ENCODE measurements around the gene SH2D3C.

The SH2D3C gene

DNA sequence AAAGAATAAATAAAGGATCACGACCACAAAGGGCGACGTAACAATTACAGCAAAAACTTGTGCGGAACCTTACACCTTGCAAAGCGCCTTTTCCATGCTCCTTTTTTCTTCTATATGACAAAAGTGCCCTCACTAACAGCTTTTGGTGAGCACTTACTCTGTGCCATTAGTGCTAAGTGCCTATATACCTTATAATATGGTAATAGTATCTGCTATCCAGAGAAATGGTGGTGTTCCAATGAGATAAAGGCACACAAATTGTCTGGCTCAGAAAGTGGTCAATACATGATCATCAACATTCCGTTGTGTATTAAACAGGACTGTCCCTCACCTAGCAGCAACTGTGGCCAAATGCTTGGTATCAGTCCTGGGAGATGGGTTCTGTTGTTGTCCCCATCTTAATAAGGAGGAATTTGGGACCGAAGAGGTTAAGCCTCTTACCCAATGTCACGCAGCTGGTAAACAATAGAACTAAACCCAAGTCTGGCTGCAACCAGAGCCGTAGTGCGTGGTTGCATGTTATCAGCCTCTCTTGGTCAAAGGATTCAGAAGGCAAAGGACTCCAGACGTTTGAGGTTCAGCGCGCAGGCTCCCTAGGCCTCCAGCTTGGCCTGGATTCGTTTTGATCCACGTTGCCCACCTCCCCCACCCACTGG, 42.8 kb downstream of the SH2D3C start:
- H3K27me3 Mint-ChIP-seq, result no peaks in the 10 kb centered on the region
- H3K9me3 Mint-ChIP-seq, result no peaks in the 10 kb centered on the region
- H3K4me3 Mint-ChIP-seq, result peak overlapping the region; percentile 80
- H3K36me3 Mint-ChIP-seq (ENCODE audit: low read depth), result peaks cover 27% of the 10 kb centered on the region
- DNase-seq, result no peak
- peaks cover 22% of the 10 kb centered on the region for H3K4me1 Mint-ChIP-seq (ENCODE audit: low read depth)
- H3K27ac Mint-ChIP-seq, result peak overlapping the region; percentile 94

- Mint-ChIP-seq H3K36me3 (ENCODE audit: low read depth) (peaks cover 27% of the 10 kb centered on the region), H3K27me3 (no peaks in the 10 kb centered on the region), H3K4me1 (ENCODE audit: low read depth) (peaks cover 22% of the 10 kb centered on the region), H3K9me3 (no peaks in the 10 kb centered on the region), H3K4me3 (peak within 1 kb of the TSS; percentile 80), H3K27ac (peak within 1 kb of the TSS; percentile 94)
- peak; percentile 98 for DNase-seq
These were observed 43.5 kb downstream of the SH2D3C start, which contains the start of gene TOR2A for GRCh38 chr9:127734747-127735529. Gene TOR2A, minus strand, starts transcription at chr9:127735294. Its CDS starts 24 bp downstream, at chr9:127735270.

- DNase-seq, result no peak
- Mint-ChIP-seq H3K4me3 (peak overlapping the region; percentile 80), H3K36me3 (ENCODE audit: low read depth) (peaks cover 25% of the 10 kb centered on the region), H3K27me3 (no peaks in the 10 kb centered on the region), H3K4me1 (ENCODE audit: low read depth) (peaks cover 22% of the 10 kb centered on the region), H3K27ac (peak overlapping the region; percentile 88), H3K9me3 (no peaks in the 10 kb centered on the region)
These were observed 44.2 kb downstream of the SH2D3C start for GRCh38 chr9:127734247-127734746.

DNA sequence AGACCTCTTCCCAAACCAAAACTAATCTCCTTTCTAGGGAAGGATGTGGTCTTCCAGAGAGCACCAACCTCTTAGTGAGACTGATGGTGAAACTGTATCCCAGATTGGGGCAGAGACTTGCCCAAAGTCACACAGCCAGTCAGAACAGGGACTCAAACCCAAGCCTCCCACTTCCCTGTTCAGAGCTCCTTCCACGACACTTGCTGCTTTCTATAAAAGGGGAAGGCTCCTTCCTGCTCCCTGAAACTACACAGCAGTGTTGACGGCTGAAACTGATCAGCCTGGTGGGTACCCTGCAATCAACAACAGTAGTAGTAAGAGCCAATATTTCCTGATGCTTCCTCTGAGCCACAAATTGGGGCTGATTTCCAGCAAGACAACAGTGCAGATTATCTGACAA, 44.9 kb downstream of the SH2D3C start:
- Mint-ChIP-seq H3K4me3 (peak overlapping the region; percentile 80), H3K36me3 (ENCODE audit: low read depth) (peaks cover 19% of the 10 kb centered on the region), H3K9me3 (no peaks in the 10 kb centered on the region), H3K4me1 (ENCODE audit: low read depth) (peaks cover 22% of the 10 kb centered on the region), H3K27ac (peak overlapping the region; percentile 88), H3K27me3 (no peaks in the 10 kb centered on the region)
- no peak for DNase-seq

GRCh38 chr9:127732444-127732843, 46.0 kb downstream of the SH2D3C start:
- no peak overlapping the region for H3K4me3 Mint-ChIP-seq
- no peak for DNase-seq
- peaks cover 22% of the 10 kb centered on the region for H3K4me1 Mint-ChIP-seq (ENCODE audit: low read depth)
- no peaks in the 10 kb centered on the region for H3K9me3 Mint-ChIP-seq
- H3K27ac Mint-ChIP-seq, result no peak overlapping the region
- H3K27me3 Mint-ChIP-seq, result no peaks in the 10 kb centered on the region
- peaks cover 10% of the 10 kb centered on the region for H3K36me3 Mint-ChIP-seq (ENCODE audit: low read depth)

- Mint-ChIP-seq H3K4me3 (no peak overlapping the region), H3K4me1 (ENCODE audit: low read depth) (peaks cover 19% of the 10 kb centered on the region), H3K36me3 (ENCODE audit: low read depth) (peaks cover 10% of the 10 kb centered on the region), H3K27ac (no peak overlapping the region), H3K27me3 (no peaks in the 10 kb centered on the region), H3K9me3 (no peaks in the 10 kb centered on the region)
- DNase-seq, result no peak
These were observed 46.5 kb downstream of the SH2D3C start for GRCh38 chr9:127731938-127732337.

- peaks cover 19% of the 10 kb centered on the region for H3K4me1 Mint-ChIP-seq (ENCODE audit: low read depth)
- H3K27ac Mint-ChIP-seq, result no peak overlapping the region
- H3K36me3 Mint-ChIP-seq (ENCODE audit: low read depth), result peaks cover 10% of the 10 kb centered on the region
- no peak for DNase-seq
- no peaks in the 10 kb centered on the region for H3K27me3 Mint-ChIP-seq
- H3K9me3 Mint-ChIP-seq, result no peaks in the 10 kb centered on the region
- no peak overlapping the region for H3K4me3 Mint-ChIP-seq
These were observed 47.6 kb downstream of the SH2D3C start for GRCh38 chr9:127730799-127731410.

GRCh38 chr9:127730262-127730661, 48.2 kb downstream of the SH2D3C start:
- Mint-ChIP-seq H3K4me3 (no peak overlapping the region), H3K4me1 (ENCODE audit: low read depth) (peaks cover 13% of the 10 kb centered on the region), H3K36me3 (ENCODE audit: low read depth) (peaks cover 10% of the 10 kb centered on the region), H3K27me3 (no peaks in the 10 kb centered on the region), H3K9me3 (no peaks in the 10 kb centered on the region), H3K27ac (no peak overlapping the region)
- no peak for DNase-seq

DNA sequence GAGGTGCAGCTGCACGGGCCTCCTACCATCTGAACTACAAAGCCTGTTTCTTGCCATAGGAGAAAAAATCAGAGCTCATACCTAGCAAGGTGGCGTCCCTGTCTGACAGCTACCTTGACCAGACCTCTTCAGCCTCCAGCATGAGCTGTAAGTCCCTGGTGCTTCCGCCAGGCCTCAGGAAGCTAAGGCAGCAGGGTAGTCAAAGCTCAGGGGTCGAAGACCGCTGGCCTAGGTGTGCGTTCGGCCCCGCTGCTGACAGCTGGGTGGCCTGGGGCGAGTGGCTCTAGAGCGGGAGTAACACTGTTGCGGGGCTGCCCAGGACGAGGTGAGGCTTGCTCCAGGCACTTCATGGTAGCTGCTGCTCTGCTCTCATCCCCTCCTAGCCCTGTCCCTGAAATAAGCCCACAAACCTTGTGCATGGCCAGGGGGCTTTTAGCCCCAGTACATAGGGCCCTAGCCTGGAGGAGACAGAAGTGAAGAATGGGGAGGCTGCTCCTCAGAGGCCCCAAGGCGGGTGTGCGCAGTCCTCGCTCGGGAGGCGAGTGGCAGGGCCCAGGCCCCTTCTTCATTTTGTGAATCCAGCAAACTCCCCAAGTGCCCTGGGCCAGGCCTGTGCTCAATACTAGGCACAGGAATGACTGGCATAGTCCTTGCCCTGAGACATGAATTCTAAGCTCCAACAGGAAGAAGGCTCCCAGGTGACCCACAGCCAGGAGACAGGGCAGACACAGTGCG, 48.8 kb downstream of the SH2D3C start:
- DNase-seq, result no peak
- peaks cover 10% of the 10 kb centered on the region for H3K36me3 Mint-ChIP-seq (ENCODE audit: low read depth)
- H3K9me3 Mint-ChIP-seq, result no peaks in the 10 kb centered on the region
- H3K27ac Mint-ChIP-seq, result no peak overlapping the region
- no peak overlapping the region for H3K4me3 Mint-ChIP-seq
- no peaks in the 10 kb centered on the region for H3K27me3 Mint-ChIP-seq
- H3K4me1 Mint-ChIP-seq (ENCODE audit: low read depth), result peaks cover 12% of the 10 kb centered on the region

DNA sequence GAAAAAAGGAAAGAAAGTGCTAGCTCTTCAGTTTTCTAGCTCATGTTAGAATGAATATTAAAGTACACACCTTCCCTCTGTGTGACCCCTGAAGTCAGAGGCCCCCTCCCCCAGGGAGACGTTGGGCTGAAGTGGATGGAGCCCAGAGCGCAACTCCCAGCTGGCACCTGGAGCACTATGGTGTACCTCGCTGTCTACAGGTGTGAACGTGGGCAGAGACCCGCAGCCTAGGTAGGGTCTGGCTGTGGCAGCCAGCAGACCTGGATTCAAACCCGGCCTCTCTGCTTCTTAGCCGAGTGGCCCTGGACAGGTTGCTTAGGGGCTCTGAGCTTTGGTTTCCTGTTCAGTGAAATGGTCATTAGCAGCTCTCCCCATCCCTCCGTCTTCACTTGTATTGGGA, 49.7 kb downstream of the SH2D3C start:
- no peak overlapping the region for H3K27ac Mint-ChIP-seq

DNA sequence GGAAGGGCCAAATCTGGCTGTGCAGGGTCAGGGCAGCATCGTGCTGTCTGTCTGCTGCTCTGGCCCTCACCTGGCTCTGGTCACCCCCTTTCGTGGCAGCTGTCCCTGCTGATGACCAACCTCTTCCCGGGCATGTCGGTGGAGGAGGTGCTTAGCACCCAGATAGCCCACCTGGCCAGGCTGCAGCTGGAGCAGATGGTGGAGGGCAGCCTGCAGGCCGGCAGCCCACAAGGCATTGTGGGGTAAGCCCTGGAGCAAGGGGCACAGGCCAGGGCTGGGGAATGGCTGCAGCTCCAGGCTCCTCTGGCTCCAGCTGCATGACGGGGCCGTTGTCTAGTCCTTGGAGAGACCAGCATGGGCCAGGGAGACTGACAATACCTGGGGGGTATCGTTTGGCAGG, 51.6 kb downstream of the SH2D3C start:
- no peak for DNase-seq
- Mint-ChIP-seq H3K4me1 (ENCODE audit: low read depth) (no peaks in the 10 kb centered on the region), H3K9me3 (no peaks in the 10 kb centered on the region), H3K4me3 (no peak overlapping the region), H3K36me3 (ENCODE audit: low read depth) (peaks cover 4% of the 10 kb centered on the region), H3K27ac (no peak overlapping the region), H3K27me3 (no peaks in the 10 kb centered on the region)

More for the DNA sequence above, 49.7 kb downstream of the SH2D3C start:
- Mint-ChIP-seq H3K4me3 (no peak overlapping the region), H3K27me3 (no peaks in the 10 kb centered on the region), H3K4me1 (ENCODE audit: low read depth) (peaks cover 4% of the 10 kb centered on the region), H3K36me3 (ENCODE audit: low read depth) (peaks cover 10% of the 10 kb centered on the region), H3K9me3 (no peaks in the 10 kb centered on the region)
- DNase-seq, result no peak

GRCh38 chr9:127724012-127724411, 54.5 kb downstream of the SH2D3C start:
- peaks cover 20% of the 10 kb centered on the region for H3K4me1 Mint-ChIP-seq (ENCODE audit: low read depth)
- DNase-seq, result no peak
- no peaks in the 10 kb centered on the region for H3K36me3 Mint-ChIP-seq (ENCODE audit: low read depth)
- no peaks in the 10 kb centered on the region for H3K9me3 Mint-ChIP-seq
- H3K27ac Mint-ChIP-seq, result no peak overlapping the region
- no peaks in the 10 kb centered on the region for H3K27me3 Mint-ChIP-seq
- H3K4me3 Mint-ChIP-seq, result no peak overlapping the region

- no peaks in the 10 kb centered on the region for H3K9me3 Mint-ChIP-seq
- peaks cover 20% of the 10 kb centered on the region for H3K4me1 Mint-ChIP-seq (ENCODE audit: low read depth)
- no peak overlapping the region for H3K27ac Mint-ChIP-seq
- no peak for DNase-seq
- no peak overlapping the region for H3K4me3 Mint-ChIP-seq
- H3K27me3 Mint-ChIP-seq, result no peaks in the 10 kb centered on the region
- no peaks in the 10 kb centered on the region for H3K36me3 Mint-ChIP-seq (ENCODE audit: low read depth)
These were observed 55.0 kb downstream of the SH2D3C start for GRCh38 chr9:127723444-127723843.

GRCh38 chr9:127723013-127723412, 55.5 kb downstream of the SH2D3C start:
- Mint-ChIP-seq H3K4me1 (ENCODE audit: low read depth) (peaks cover 20% of the 10 kb centered on the region), H3K9me3 (no peaks in the 10 kb centered on the region), H3K27ac (no peak overlapping the region), H3K27me3 (no peaks in the 10 kb centered on the region), H3K4me3 (no peak overlapping the region), H3K36me3 (ENCODE audit: low read depth) (no peaks in the 10 kb centered on the region)
- no peak for DNase-seq

Measured in activated T-cell treated with anti-CD3 and anti-CD28 coated beads, Interleukin-2, amount 50 U/mL, for 24 hours (primary cell).